ENCODE measurements around the gene COIL. TPM values are rescaled to one million over a fixed set of nuclear protein-coding genes. Genes with fewer than 3 reads are reported as not detected.

The COIL gene
- total and polyA plus RNA-seq, 2 donors (not counting 1 experiment from before 2014, with no cell fraction given) = 3.7 to 19.8 TPM

DNA sequence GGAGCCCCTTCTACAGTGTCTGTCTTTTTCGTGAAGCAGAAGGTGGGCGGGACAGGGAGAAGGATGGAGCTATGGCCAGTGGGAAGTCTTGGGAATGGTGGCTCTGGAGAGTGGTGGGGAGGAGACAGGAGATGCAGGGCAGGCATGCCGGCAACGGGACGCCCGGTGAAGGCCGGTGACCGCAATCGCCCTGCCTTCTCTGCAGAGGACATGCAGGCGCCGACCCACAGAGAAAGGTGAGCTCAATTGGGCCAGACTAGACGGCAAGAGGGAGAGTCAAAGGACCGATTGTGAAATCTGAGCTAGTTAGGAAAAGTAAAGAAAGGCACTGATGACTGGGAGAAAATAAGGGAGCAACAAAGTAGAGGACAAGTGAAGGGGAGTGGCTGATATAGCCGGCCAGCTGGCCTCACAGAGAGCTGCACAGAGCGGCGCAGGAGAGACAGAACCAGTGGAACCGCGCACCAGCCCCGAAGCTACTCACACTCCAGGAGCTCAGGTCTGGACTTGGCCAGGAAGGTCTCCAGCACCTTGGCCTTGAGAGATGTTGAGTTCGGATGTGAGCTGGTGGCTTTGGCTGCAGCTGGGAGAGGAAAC, 65.9 kb downstream of the COIL start:
- Mint-ChIP-seq H3K27me3 (no peaks in the 10 kb centered on the region), H3K4me3 (no peak overlapping the region), H3K9me3 (ENCODE audit: insufficient read depth) (no peaks in the 10 kb centered on the region), H3K4me1 (peaks cover 26% of the 10 kb centered on the region), H3K27ac (no peak overlapping the region)
- Histone ChIP-seq H3K27ac (ENCODE audit: low read length in 2 of 2) (no peak overlapping the region), H3K4me2 (replicated peaks; ENCODE audit: low read depth, low read length, poor library complexity, severe bottlenecking) (no peak overlapping the region), H3K4me1 (ENCODE audit: control insufficient read depth in 2 of 2, insufficient read depth in 2 of 2, low read length in 2 of 2) (peaks cover 21 to 23% of the 10 kb centered on the region in 2 donors), H3K4me3 (ENCODE audit: control extremely low read depth in 1 of 5, extremely low read depth in 1 of 5, insufficient read depth in 1 of 5, low read depth in 2 of 5, low read length in 4 of 5) (no peak overlapping the region), H3K36me3 (replicated peaks in 1 of 2; ENCODE audit: control extremely low read depth in 1 of 2, control insufficient read depth in 1 of 2, extremely low read depth in 1 of 2, insufficient read depth in 2 of 2, low read length in 1 of 2) (peaks cover 3 to 92% of the 10 kb centered on the region in 2 experiments), H3K27me3 (replicated peaks in 1 of 4; ENCODE audit: control extremely low read depth in 1 of 4, control insufficient read depth in 3 of 4, insufficient read depth in 4 of 4, low read length in 3 of 4) (no peaks in the 10 kb centered on the region), H4K20me1 (ENCODE audit: control insufficient read depth, insufficient read depth, low read length, poor library complexity, severe bottlenecking) (peaks cover 42% of the 10 kb centered on the region), H3K9ac (ENCODE audit: low read length) (no peak overlapping the region), H2AFZ (ENCODE audit: insufficient read depth, low read depth, low read length, poor library complexity, severe bottlenecking) (no peak overlapping the region), H3K9me3 (ENCODE audit: control extremely low read depth in 1 of 3, control insufficient read depth in 2 of 3, insufficient read depth in 1 of 3, low read length in 2 of 3) (no peaks in the 10 kb centered on the region), H3K79me2 (ENCODE audit: control insufficient read depth, insufficient read depth, low read length) (peaks cover 31% of the 10 kb centered on the region)
- ATAC-seq (ENCODE audit: low read depth) = no peak
- 98% methylated on average over 20 of the region's 20 CpGs for WGBS (ENCODE audit: insufficient coverage)
- TF ChIP-seq, protein P1, sequence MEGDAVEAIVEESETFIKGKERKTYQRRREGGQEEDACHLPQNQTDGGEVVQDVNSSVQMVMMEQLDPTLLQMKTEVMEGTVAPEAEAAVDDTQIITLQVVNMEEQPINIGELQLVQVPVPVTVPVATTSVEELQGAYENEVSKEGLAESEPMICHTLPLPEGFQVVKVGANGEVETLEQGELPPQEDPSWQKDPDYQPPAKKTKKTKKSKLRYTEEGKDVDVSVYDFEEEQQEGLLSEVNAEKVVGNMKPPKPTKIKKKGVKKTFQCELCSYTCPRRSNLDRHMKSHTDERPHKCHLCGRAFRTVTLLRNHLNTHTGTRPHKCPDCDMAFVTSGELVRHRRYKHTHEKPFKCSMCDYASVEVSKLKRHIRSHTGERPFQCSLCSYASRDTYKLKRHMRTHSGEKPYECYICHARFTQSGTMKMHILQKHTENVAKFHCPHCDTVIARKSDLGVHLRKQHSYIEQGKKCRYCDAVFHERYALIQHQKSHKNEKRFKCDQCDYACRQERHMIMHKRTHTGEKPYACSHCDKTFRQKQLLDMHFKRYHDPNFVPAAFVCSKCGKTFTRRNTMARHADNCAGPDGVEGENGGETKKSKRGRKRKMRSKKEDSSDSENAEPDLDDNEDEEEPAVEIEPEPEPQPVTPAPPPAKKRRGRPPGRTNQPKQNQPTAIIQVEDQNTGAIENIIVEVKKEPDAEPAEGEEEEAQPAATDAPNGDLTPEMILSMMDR (IDR thresholded peaks at IDR 0.05) = no peak
- TF ChIP-seq EZH2 (IDR thresholded peaks at IDR 0.05; ENCODE audit: borderline replicate concordance, insufficient read depth, low read depth, low read length, poor library complexity, severe bottlenecking) = no peak
- ChIA-PET CTCF (interaction anchor here (0.8 to 7.5 kb wide), 4 partner anchors 16 to 75 kb away, joined by 3 to 34 read pairs (median 4); no protein-coding TSS in a partner anchor), POLR2A (no interaction called here)
- intact Hi-C loops (cut with micrococcal nuclease) = no loop called here
- no peak for DNase-seq

DNA sequence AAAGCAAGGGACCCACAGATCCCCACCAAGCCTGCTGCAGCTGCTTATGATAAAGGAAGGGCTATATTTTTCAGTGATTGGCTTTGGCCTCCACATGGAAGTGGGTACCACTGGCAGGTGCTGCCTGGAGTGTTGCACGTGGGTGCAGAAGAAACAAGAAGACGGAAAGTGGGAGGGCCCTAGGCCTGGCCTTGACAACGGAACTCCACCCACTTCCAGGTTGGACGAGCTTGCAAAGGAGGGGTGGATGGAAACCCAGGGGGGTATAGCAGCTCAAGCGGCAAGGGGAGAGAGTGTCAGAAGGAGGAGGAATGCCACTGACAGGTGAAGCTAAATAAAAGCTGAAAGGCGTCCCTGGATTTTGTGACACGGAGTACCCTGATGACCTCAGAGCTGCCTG, 67.3 kb downstream of the COIL start:
- Mint-ChIP-seq H3K4me3 (no peak overlapping the region), H3K27me3 (no peaks in the 10 kb centered on the region), H3K27ac (no peak overlapping the region), H3K4me1 (peaks cover 23% of the 10 kb centered on the region), H3K9me3 (ENCODE audit: insufficient read depth) (peaks cover under 1% of the 10 kb centered on the region)
- H3K36me3 ChIP-seq (replicated peaks in 1 of 2; ENCODE audit: control extremely low read depth in 1 of 2, control insufficient read depth in 1 of 2, extremely low read depth in 1 of 2, insufficient read depth in 2 of 2, low read length in 1 of 2) = peaks cover 6 to 93% of the 10 kb centered on the region in 2 experiments
- H3K4me3 ChIP-seq (ENCODE audit: control extremely low read depth in 1 of 5, extremely low read depth in 1 of 5, insufficient read depth in 1 of 5, low read depth in 2 of 5, low read length in 4 of 5) = no peak overlapping the region
- no peak overlapping the region for H3K9ac ChIP-seq (ENCODE audit: low read length)
- H4K20me1 ChIP-seq (ENCODE audit: control insufficient read depth, insufficient read depth, low read length, poor library complexity, severe bottlenecking) = peaks cover 31% of the 10 kb centered on the region
- ChIA-PET CTCF (interaction anchor here (0.7 to 7.5 kb wide), 4 partner anchors 11 to 46 kb away, joined by 3 to 34 read pairs (median 3); no protein-coding TSS in a partner anchor), POLR2A (interaction anchor here (0.6 kb wide), 1 partner anchor 288 kb away, joined by 3 read pairs; no protein-coding TSS in a partner anchor)
- peaks cover 0 to 3% (median 2%) of the 10 kb centered on the region in 3 donors for H3K9me3 ChIP-seq (ENCODE audit: control extremely low read depth in 1 of 3, control insufficient read depth in 2 of 3, insufficient read depth in 1 of 3, low read length in 2 of 3)
- no peak overlapping the region for H3K27ac ChIP-seq (ENCODE audit: low read length in 2 of 2)
- peaks cover 21 to 23% of the 10 kb centered on the region in 2 donors for H3K4me1 ChIP-seq (ENCODE audit: control insufficient read depth in 2 of 2, insufficient read depth in 2 of 2, low read length in 2 of 2)
- H2AFZ ChIP-seq (ENCODE audit: insufficient read depth, low read depth, low read length, poor library complexity, severe bottlenecking) = no peak overlapping the region
- no peak for TF ChIP-seq EZH2 (IDR thresholded peaks at IDR 0.05; ENCODE audit: borderline replicate concordance, insufficient read depth, low read depth, low read length, poor library complexity, severe bottlenecking)
- TF ChIP-seq, protein P1 (IDR thresholded peaks at IDR 0.05) = no peak
- ATAC-seq (ENCODE audit: low read depth) (no peak), DNase-seq (no peak)
- no peaks in the 10 kb centered on the region for H3K27me3 ChIP-seq (replicated peaks in 1 of 4; ENCODE audit: control extremely low read depth in 1 of 4, control insufficient read depth in 3 of 4, insufficient read depth in 4 of 4, low read length in 3 of 4)
- H3K4me2 ChIP-seq (replicated peaks; ENCODE audit: low read depth, low read length, poor library complexity, severe bottlenecking) = no peak overlapping the region
- intact Hi-C loops (cut with micrococcal nuclease) = no loop called here
- 92% methylated on average over 7 of the region's 7 CpGs for WGBS (ENCODE audit: insufficient coverage)
- H3K79me2 ChIP-seq (ENCODE audit: control insufficient read depth, insufficient read depth, low read length) = peaks cover 28% of the 10 kb centered on the region

All from B cell (primary cell).